Colon (tissue), 2 donors: ENCODE data around the gene CPB1.

Experiments
- FAIRE-seq: peaks from 2 replicates; lab custom pipeline; 2012; peaks lifted over from hg19 to GRCh38; lab: Jason Lieb, UNC
- donor health status: control.
- donor health status: control.

CPB1 gene

DNA sequence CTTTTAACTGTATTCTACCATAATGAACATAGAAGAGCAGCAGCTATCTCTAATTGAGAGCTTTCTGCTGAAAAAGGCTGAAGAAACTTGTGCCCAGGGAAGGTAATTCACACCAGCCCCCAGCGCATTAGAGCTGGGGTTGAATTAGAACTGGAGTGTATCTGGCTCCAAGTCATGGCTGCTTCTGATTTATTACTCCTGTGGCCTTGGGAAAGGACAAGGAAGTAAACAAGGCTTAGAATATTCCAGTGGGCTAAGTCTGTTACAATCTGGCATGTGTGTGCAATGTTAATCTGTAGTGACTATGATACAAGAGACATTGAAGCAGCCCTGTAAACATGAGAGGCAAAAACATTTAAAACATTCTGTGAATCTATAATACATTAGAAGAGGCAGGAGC, 55.6 kb downstream of the CPB1 start:
- FAIRE-seq: no peak

DNA sequence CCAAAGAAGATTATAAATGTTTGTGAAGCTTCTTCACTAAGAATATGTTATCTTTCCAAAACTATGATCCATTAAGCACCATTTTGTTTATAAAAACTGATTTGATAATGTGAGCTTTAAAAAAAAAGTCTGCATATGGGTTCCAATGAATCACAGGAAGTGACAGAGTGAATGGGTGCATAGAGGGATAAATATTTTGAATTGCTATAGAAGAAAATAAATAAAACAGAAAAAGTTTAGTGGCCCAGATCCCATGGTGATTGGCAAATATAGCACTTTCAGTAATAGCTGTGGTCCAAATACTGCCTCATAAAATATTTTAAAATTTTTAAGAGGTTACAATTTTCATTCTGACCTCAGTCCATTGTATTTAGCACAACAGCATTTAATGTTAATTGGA, 56.6 kb downstream of the CPB1 start:
- no peak for FAIRE-seq

DNA sequence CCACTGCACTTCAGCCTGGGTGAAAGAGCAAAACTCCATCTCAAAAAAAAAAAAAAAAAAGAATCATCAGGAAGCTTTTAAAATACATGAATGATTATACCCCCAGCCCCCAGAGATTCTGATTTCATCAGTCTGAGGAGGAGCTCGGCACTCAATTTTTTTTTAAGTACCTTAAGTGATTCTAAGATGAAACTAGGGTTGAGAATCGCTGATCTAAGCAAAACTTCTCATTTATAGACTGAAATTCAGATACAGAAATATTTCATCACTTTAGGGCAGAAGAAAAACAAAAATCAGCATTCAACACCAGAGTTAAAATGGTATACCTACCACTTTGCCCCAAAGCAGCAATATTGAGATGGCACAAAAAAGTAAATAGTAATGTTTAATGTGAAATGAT, 62.2 kb downstream of the CPB1 start:
- FAIRE-seq: no peak

DNA sequence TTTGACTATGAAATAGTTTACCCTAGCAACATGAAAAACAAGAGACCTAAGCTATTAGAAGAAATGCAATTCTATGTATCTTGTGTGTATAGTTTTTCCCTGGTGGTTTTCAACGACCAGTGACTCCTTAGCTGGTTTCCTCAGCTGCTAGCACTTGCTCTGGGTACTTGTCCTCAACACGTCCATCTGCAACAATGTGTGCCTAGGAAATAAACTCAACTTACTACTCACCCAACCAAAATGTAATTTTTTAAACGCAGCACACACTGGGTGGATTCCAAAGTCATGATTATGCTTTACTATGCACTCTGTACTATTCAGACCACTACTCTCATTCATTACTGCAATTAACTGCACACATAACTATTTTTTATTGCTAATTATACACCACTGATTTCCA, 68.5 kb downstream of the CPB1 start:
- FAIRE-seq: no peak

DNA sequence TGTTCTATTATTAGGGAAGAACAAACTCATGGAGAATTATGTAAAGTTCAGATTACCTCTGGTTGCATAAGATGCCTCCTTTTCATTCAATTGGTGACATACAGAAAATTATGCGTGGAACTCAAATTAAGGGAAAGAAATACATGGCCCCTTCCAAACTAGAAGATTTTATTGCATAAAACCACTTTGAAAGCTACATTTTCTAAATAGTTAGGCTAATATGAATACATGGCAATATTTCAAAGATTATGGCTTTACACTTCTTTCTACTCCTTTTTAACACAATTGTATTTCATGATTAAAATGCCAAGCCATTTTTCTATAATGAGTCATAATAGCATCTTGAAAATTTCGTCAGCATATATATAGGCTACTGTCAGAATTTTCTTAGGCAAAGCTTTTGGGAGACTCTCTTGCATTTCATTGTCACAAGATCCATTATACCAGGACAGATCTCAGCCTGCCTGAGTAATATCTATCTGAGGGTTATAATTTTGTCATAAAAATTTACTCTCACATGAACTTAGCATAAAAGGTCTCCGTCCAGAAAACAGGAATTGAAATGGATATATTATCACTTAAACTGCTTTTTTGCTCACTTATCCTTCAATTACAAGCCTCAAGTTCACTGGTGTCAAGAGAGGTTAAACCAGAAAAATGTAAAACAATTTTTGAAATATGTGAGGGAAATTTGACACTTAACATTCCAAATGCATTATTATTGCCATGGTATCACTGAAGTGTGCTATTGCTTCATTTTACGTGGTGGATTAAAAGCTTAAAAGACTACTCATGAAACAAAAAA, 74.6 kb downstream of the CPB1 start:
- no peak for FAIRE-seq

DNA sequence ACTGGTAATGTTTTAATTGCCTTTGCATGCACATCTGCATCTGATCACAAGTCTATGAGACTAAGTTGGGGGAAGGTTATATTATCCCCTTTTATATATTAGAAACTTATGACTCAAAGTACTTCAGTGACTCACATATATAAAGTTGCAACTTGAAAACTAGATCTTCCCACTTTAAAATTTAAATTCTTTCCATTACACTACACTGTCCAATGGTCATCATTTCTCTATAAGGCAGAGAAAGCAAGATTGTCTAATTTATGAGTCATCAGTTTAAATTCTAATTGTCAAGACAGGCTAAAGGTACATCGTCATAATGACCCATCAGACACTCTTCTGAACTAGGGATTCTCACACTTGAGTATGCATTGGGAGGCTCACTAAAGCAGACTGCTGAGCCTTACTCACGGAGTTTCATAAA, 75.4 kb downstream of the CPB1 start:
- FAIRE-seq: no peak

DNA sequence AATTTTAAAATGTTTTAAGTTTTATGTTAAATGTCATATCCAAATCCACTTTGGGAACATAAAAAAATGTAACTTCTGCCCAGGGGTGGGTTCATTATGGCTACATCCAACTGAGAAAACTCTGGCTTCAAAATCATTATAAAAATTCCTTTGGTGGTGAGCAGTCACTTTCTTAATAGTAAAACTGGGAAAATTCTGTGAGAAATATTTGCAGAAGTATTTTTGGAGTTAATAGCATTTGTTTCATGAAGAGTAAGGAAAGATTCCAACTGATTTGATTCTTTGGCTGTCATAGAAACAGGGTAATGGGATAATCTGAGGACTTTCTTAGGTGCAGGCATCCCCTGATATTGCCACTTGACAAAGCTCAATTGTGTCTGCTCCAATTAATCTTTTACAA, 76.3 kb downstream of the CPB1 start:
- FAIRE-seq: no peak

DNA sequence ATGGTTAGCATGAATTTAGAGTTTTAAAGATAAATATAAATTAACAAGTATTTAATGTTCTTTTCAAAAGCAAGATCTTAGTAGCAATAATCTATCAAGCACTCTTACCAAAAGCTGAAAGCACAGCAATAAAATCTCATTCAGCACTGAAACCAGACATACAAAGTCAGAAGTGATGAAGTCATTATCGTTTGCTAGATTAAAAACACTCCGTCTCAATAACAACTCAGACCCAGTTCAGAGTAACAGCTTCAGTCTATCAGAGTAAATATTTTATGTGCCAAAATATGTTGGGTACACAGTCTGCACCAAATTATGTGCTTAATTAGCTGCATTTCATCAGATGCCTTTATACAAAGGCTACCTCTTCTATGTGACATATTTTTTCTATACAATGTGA, 79.1 kb downstream of the CPB1 start:
- FAIRE-seq: no peak
